ENCODE measurements around the gene FCSK. TPM values are rescaled to one million over a fixed set of nuclear protein-coding genes. Genes with fewer than 3 reads are reported as not detected.

Gene FCSK
- polyA plus RNA-seq, 1 experiment, result 4.0 TPM

GRCh38 chr16:70437017-70437581 is 17.3 kb upstream of the FCSK start:
- TF ChIP-seq CTCF (IDR thresholded peaks at IDR 0.05; ENCODE audit: low read depth, low read length), result no peak
- peak; percentile 77 for DNase-seq (ENCODE audit: low read depth, low spot score)
- POLR2A ChIA-PET, result interaction anchor here (2.4 to 3.0 kb wide), 2 partner anchors 9 to 56 kb away, joined by 12 to 31 read pairs; no protein-coding TSS in a partner anchor
- peak overlapping the region; percentile 73 for H3K27ac ChIP-seq (ENCODE audit: low read depth, low read length)
- H3K9me3 ChIP-seq (ENCODE audit: control insufficient read depth, insufficient read depth, low read length), result no peaks in the 10 kb centered on the region
- CTCF ChIA-PET, result no interaction called here
- H3K4me3 ChIP-seq (ENCODE audit: low read depth, low read length), result peak overlapping the region; percentile 72
- no peaks in the 10 kb centered on the region for H3K27me3 ChIP-seq (ENCODE audit: control insufficient read depth, insufficient read depth, low read length)

- H3K9me3 ChIP-seq (ENCODE audit: control insufficient read depth, insufficient read depth, low read length), result no peaks in the 10 kb centered on the region
- no peaks in the 10 kb centered on the region for H3K27me3 ChIP-seq (ENCODE audit: control insufficient read depth, insufficient read depth, low read length)
- POLR2A ChIA-PET, result interaction anchor here (2.4 to 3.0 kb wide), 2 partner anchors 10 to 57 kb away, joined by 12 to 31 read pairs; no protein-coding TSS in a partner anchor
- peak overlapping the region; percentile 72 for H3K4me3 ChIP-seq (ENCODE audit: low read depth, low read length)
- no peak for TF ChIP-seq CTCF (IDR thresholded peaks at IDR 0.05; ENCODE audit: low read depth, low read length)
- no peak for DNase-seq (ENCODE audit: low read depth, low spot score)
- CTCF ChIA-PET, result interaction anchor here (1.0 to 1.2 kb wide), 2 partner anchors 16 to 333 kb away, joined by 3 read pairs; no protein-coding TSS in a partner anchor
- H3K27ac ChIP-seq (ENCODE audit: low read depth, low read length), result peak overlapping the region; percentile 73
These were observed 16.5 kb upstream of the FCSK start for GRCh38 chr16:70437582-70438557.

- Histone ChIP-seq H3K4me3 (ENCODE audit: low read depth, low read length) (peak overlapping the region; percentile 72), H3K27me3 (ENCODE audit: control insufficient read depth, insufficient read depth, low read length) (no peaks in the 10 kb centered on the region), H3K9me3 (ENCODE audit: control insufficient read depth, insufficient read depth, low read length) (no peaks in the 10 kb centered on the region), H3K27ac (ENCODE audit: low read depth, low read length) (peak overlapping the region; percentile 4)
- no peak for DNase-seq (ENCODE audit: low read depth, low spot score)
- ChIA-PET POLR2A (interaction anchor here (2.4 to 3.0 kb wide), 2 partner anchors 11 to 58 kb away, joined by 12 to 31 read pairs; no protein-coding TSS in a partner anchor), CTCF (interaction anchor here (1.0 to 1.2 kb wide), 2 partner anchors 15 to 332 kb away, joined by 3 read pairs; no protein-coding TSS in a partner anchor)
- TF ChIP-seq CTCF (IDR thresholded peaks at IDR 0.05; ENCODE audit: low read depth, low read length), result no peak
These were observed 15.8 kb upstream of the FCSK start for GRCh38 chr16:70438585-70438968.

GRCh38 chr16:70438969-70439862 is 15.2 kb upstream of the FCSK start, which contains the start of gene ST3GAL2:
TSS of gene ST3GAL2 (minus strand) at chr16:70439100. CDS start at chr16:70398530, 40,570 bp downstream.
- POLR2A ChIA-PET, result interaction anchor here (0.6 to 3.0 kb wide), 4 partner anchors 11 to 116 kb away, joined by 3 to 31 read pairs (median 8); no protein-coding TSS in a partner anchor
- peak within 1 kb of the TSS; percentile 31 for H3K27ac ChIP-seq (ENCODE audit: low read depth, low read length)
- H3K4me3 ChIP-seq (ENCODE audit: low read depth, low read length), result peak within 1 kb of the TSS; percentile 72
- peak; percentile 84 for DNase-seq (ENCODE audit: low read depth, low spot score)
- CTCF ChIA-PET, result interaction anchor here (0.6 to 1.2 kb wide), 3 partner anchors 14 to 332 kb away, joined by 3 read pairs; no protein-coding TSS in a partner anchor
- no peaks in the 10 kb centered on the region for H3K27me3 ChIP-seq (ENCODE audit: control insufficient read depth, insufficient read depth, low read length)
- no peaks in the 10 kb centered on the region for H3K9me3 ChIP-seq (ENCODE audit: control insufficient read depth, insufficient read depth, low read length)
- 0 out of 2 replicates have a peak, but pooled peaks have one; percentile 14 for TF ChIP-seq CTCF (IDR thresholded peaks at IDR 0.05; ENCODE audit: low read depth, low read length)
